Activated CD4-positive, alpha-beta memory T cell treated with anti-CD3 and anti-CD28 coated beads, Interleukin-2, amount 10 ng/mL, durations not matched to agents 7 days and 5 days (primary cell): ENCODE results near the gene BCL7A. TPM values are rescaled to one million over a fixed set of nuclear protein-coding genes. Genes with fewer than 3 reads are reported as not detected.

Source experiments
- CTCF ChIA-PET: fragments of 350-600 bp; sonication (Branson Sonifier 250); formaldehyde crosslinking; loops from one replicate; lab custom pipeline; 2021; ENCODE audit warnings: antibody characterized with exemption, inconsistent platforms; lab: Charles Lee
- POLR2A ChIA-PET: fragments of 350-600 bp; sonication (Branson Sonifier 250); formaldehyde crosslinking; loops from one replicate; lab custom pipeline; 2021; ENCODE audit warnings: antibody characterized with exemption; lab: Charles Lee
- DNase-seq: peaks from one replicate; pipeline ENCODE4 v3.0.0-alpha.2; 2020
- H3K27ac Mint-ChIP-seq: one replicate; pipeline ENCODE4 v1.8.0; 2021; ENCODE audit warnings: mild to moderate bottlenecking, mixed read lengths
- H3K27me3 Mint-ChIP-seq: one replicate; pipeline ENCODE4 v1.8.0; 2021; ENCODE audit warnings: mixed read lengths
- H3K36me3 Mint-ChIP-seq: one replicate; pipeline ENCODE4 v1.8.0; 2021; ENCODE audit warnings: low read depth, mixed read lengths
- H3K4me1 Mint-ChIP-seq: one replicate; pipeline ENCODE4 v1.8.0; 2021; ENCODE audit warnings: mixed read lengths
- H3K4me3 Mint-ChIP-seq: one replicate; pipeline ENCODE4 v1.8.0; 2021; ENCODE audit warnings: mild to moderate bottlenecking, mixed read lengths
- H3K9me3 Mint-ChIP-seq: one replicate; pipeline ENCODE4 v1.8.0; 2021; ENCODE audit warnings: mixed read lengths
- total RNA-seq, 2 experiments: library from RNA; stranded (reverse); gene quantifications; one replicate each; pipeline ENCODE4 v1.2.3, GENCODE V29; 2021

The BCL7A gene
- total RNA-seq, 2 experiments from 2014 or later = 3.7 to 4.2 TPM

- ChIA-PET POLR2A (no interaction called here), CTCF (interaction anchor here (1.0 kb wide), 1 partner anchor 59 kb away, joined by 5 read pairs; no protein-coding TSS in a partner anchor)
- peaks cover 13% of the 10 kb centered on the region for H3K4me1 Mint-ChIP-seq
- H3K4me3 Mint-ChIP-seq = no peak overlapping the region
- no peak overlapping the region for H3K27ac Mint-ChIP-seq
- H3K36me3 Mint-ChIP-seq = no peaks in the 10 kb centered on the region
- peaks cover 2% of the 10 kb centered on the region for H3K27me3 Mint-ChIP-seq
- peak; percentile 24 for DNase-seq
- H3K9me3 Mint-ChIP-seq = no peaks in the 10 kb centered on the region
These were observed 42.5 kb downstream of the BCL7A start for GRCh38 chr12:122064025-122064777.

- ChIA-PET CTCF (interaction anchor here (0.6 to 0.7 kb wide), 2 partner anchors 125 to 314 kb away, joined by 3 read pairs; no protein-coding TSS in a partner anchor), POLR2A (no interaction called here)
- Mint-ChIP-seq H3K4me1 (peaks cover 15% of the 10 kb centered on the region), H3K36me3 (no peaks in the 10 kb centered on the region), H3K27ac (no peak overlapping the region), H3K27me3 (peaks cover 2% of the 10 kb centered on the region), H3K9me3 (no peaks in the 10 kb centered on the region), H3K4me3 (no peak overlapping the region)
- DNase-seq = no peak
These were observed 43.3 kb downstream of the BCL7A start for GRCh38 chr12:122064780-122065588.

- H3K27me3 Mint-ChIP-seq = peaks cover 3% of the 10 kb centered on the region
These were observed 45.9 kb downstream of the BCL7A start for GRCh38 chr12:122067548-122067947.

DNA sequence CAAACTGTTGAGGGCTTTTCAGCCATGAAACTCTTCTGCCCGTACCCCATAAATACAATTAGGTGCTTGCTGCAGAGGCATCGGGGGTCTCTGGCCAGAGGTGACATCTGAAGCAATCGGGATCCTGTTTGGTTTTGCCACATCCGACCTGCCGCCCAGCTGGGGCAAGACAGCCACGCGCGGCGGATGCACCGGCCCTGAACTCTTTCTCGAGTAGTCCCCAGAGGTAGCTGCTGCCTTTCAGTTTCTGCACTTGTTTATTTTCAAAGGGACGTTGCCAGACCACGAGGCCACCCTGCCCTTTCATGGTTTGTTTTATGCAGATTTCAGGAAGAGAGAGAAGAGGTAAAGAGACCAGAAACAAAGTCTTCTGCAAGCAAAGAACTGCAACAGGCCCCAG lies 46.3 kb downstream of the BCL7A start:
- Mint-ChIP-seq H3K9me3 (no peaks in the 10 kb centered on the region), H3K36me3 (no peaks in the 10 kb centered on the region), H3K4me1 (peaks cover 15% of the 10 kb centered on the region), H3K27me3 (peaks cover 5% of the 10 kb centered on the region), H3K4me3 (peak overlapping the region; percentile 1), H3K27ac (peak overlapping the region; percentile 44)
- ChIA-PET POLR2A (interaction anchor here (0.9 to 2.0 kb wide), 3 partner anchors 10 to 20 kb away, joined by 3 to 9 read pairs (median 3); partner anchors contain the start of gene MLXIP), CTCF (interaction anchor here (0.6 to 3.6 kb wide), 4 partner anchors 13 to 52 kb away, joined by 3 to 14 read pairs (median 3); no protein-coding TSS in a partner anchor)
- DNase-seq = peak; percentile 59

More at GRCh38 chr12:122067548-122067947, 45.9 kb downstream of the BCL7A start:
- Mint-ChIP-seq H3K9me3 (no peaks in the 10 kb centered on the region), H3K36me3 (no peaks in the 10 kb centered on the region), H3K4me1 (peaks cover 15% of the 10 kb centered on the region), H3K4me3 (no peak overlapping the region), H3K27ac (peak overlapping the region; percentile 44)
- ChIA-PET CTCF (interaction anchor here (0.6 to 3.6 kb wide), 4 partner anchors 13 to 53 kb away, joined by 3 to 14 read pairs (median 3); no protein-coding TSS in a partner anchor), POLR2A (interaction anchor here (0.7 to 2.0 kb wide), 3 partner anchors 11 to 1151 kb away, joined by 3 to 9 read pairs (median 3); partner anchors contain the start of gene MLXIP)
- no peak for DNase-seq

GRCh38 chr12:122072031-122072970 lies 50.6 kb downstream of the BCL7A start:
- Mint-ChIP-seq H3K4me3 (no peak overlapping the region), H3K36me3 (no peaks in the 10 kb centered on the region), H3K27ac (no peak overlapping the region), H3K27me3 (peaks cover 2% of the 10 kb centered on the region), H3K4me1 (peaks cover 20% of the 10 kb centered on the region), H3K9me3 (no peaks in the 10 kb centered on the region)
- no peak for DNase-seq
- POLR2A ChIA-PET = no interaction called here
- CTCF ChIA-PET = no interaction called here

DNA sequence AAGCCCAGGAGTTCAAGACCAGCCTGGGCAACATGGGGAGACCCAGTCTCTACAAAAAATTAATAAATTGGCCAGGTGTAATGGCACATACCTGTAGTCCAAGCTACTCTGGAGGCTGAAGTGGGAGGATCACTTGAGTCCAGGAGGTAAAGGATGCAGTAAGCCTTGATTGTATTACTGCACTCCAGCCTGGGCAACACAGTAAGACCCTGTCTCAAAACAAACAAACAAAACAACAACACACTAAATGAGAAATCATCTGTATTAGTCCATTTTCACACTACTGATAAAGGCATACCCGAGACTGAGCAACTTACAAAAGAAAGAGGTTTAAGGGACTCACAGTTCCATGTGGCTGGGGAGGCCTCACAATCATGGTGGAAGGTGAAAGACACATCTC lies 52.1 kb downstream of the BCL7A start:
- H3K27me3 Mint-ChIP-seq = peaks cover 2% of the 10 kb centered on the region
- no peak overlapping the region for H3K27ac Mint-ChIP-seq
- H3K4me3 Mint-ChIP-seq = no peak overlapping the region
- H3K4me1 Mint-ChIP-seq = peaks cover 12% of the 10 kb centered on the region
- no peaks in the 10 kb centered on the region for H3K36me3 Mint-ChIP-seq
- ChIA-PET POLR2A (no interaction called here), CTCF (interaction anchor here (0.9 kb wide), 1 partner anchor 58 kb away, joined by 3 read pairs; no protein-coding TSS in a partner anchor)
- H3K9me3 Mint-ChIP-seq = no peaks in the 10 kb centered on the region
- no peak for DNase-seq

- ChIA-PET CTCF (no interaction called here), POLR2A (interaction anchor here (2.4 kb wide), 1 partner anchor 8 kb away, joined by 9 read pairs; no protein-coding TSS in a partner anchor)
- H3K4me1 Mint-ChIP-seq = peaks cover 32% of the 10 kb centered on the region
These were observed 55.2 kb downstream of the BCL7A start for GRCh38 chr12:122076743-122077495.

DNA sequence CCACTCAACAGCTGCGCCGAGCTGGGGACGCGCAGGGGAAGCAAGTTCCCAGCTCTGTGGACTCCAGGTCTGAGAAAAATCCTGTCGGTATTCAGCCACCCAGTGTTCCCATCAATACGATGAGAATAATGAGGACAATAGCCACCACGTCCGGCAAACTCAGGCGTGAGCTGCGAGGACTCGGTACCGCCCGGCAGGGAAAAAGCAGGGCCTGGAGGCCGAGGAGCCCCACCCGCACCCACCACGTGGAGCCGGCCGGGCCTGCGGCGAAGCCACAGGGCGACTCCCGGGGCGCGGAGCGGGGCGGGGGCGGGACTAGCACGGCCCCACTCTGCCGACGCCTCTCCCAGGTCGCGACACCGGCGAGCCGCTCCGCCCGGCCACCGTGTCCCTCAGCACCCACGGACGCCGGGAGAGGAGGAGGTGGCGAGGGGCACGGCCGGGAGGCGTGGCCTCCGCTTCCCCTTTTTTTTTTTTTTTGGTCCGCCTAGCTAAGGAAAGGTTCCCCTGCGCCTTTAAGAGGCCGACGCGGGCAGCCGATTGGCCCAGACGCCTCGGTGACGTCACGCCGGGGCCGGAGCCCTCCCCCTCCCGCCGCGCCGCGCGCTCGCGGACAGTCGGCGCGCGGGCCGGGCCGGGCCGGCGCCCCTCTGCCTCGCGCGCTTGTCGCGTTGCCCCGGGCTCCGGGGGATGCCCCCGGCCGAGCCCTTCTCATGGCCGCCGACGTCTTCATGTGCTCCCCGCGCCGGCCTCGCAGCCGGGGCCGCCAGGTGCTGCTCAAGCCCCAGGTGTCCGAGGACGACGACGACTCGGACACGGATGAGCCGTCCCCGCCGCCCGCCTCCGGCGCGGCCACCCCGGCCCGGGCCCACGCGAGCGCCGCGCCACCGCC lies 56.7 kb downstream of the BCL7A start, which contains the start of gene MLXIP:
MLXIP (plus strand) TSS at position 616 of the 892 bp plus-strand sequence; CDS start at position 714, 98 bp downstream.
- Mint-ChIP-seq H3K4me3 (peak within 1 kb of the TSS; percentile 91), H3K27me3 (no peaks in the 10 kb centered on the region), H3K9me3 (no peaks in the 10 kb centered on the region), H3K27ac (peak within 1 kb of the TSS; percentile 84), H3K36me3 (peaks cover 15% of the 10 kb centered on the region), H3K4me1 (peaks cover 47% of the 10 kb centered on the region)
- ChIA-PET POLR2A (interaction anchor here (0.6 to 2.4 kb wide), 7 partner anchors 10 to 1365 kb away, joined by 3 to 9 read pairs (median 4); partner anchors contain the start of genes MPHOSPH9 and MTRFR), CTCF (interaction anchor here (0.6 to 1.1 kb wide), 5 partner anchors 8 to 600 kb away, joined by 3 to 4 read pairs (median 3); no protein-coding TSS in a partner anchor)
- DNase-seq = peak; percentile 91

More at GRCh38 chr12:122076743-122077495, 55.2 kb downstream of the BCL7A start:
- peaks cover 2% of the 10 kb centered on the region for H3K27me3 Mint-ChIP-seq
- H3K9me3 Mint-ChIP-seq = no peaks in the 10 kb centered on the region
- H3K4me3 Mint-ChIP-seq = no peak overlapping the region
- peaks cover 6% of the 10 kb centered on the region for H3K36me3 Mint-ChIP-seq
- DNase-seq = no peak
- no peak overlapping the region for H3K27ac Mint-ChIP-seq

DNA sequence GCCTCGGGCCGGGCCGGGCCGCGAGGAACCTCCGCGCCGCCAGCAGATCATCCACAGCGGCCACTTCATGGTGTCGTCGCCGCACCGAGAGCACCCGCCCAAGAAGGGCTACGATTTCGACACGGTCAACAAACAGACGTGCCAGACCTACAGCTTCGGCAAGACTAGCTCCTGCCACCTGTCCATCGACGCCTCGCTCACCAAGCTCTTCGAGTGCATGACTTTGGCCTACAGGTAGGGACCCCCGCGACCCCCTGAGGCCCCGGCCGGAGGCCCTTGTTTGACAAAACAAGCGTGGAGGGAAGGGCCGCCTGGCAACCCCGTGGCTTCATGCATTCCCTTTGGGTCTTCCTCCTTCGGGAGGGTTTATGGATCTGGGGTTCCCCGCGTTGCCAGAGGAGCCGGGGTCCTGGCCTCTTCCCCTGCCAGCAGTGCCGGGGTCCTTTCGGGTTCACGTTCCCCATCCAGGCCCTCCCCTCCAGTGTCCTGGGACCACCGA lies 57.4 kb downstream of the BCL7A start:
- H3K36me3 Mint-ChIP-seq = peaks cover 22% of the 10 kb centered on the region
- CTCF ChIA-PET = interaction anchor here (1.0 to 1.1 kb wide), 4 partner anchors 9 to 277 kb away, joined by 3 to 4 read pairs (median 4); no protein-coding TSS in a partner anchor
- peak overlapping the region; percentile 91 for H3K4me3 Mint-ChIP-seq
- peaks cover 54% of the 10 kb centered on the region for H3K4me1 Mint-ChIP-seq
- H3K27ac Mint-ChIP-seq = peak overlapping the region; percentile 84
- DNase-seq = peak; percentile 37
- POLR2A ChIA-PET = interaction anchor here (2.0 to 2.9 kb wide), 3 partner anchors 9 to 17 kb away, joined by 9 to 10 read pairs (median 9); no protein-coding TSS in a partner anchor
- no peaks in the 10 kb centered on the region for H3K9me3 Mint-ChIP-seq
- no peaks in the 10 kb centered on the region for H3K27me3 Mint-ChIP-seq

GRCh38 chr12:122079532-122080081 lies 57.9 kb downstream of the BCL7A start:
- Mint-ChIP-seq H3K9me3 (no peaks in the 10 kb centered on the region), H3K36me3 (peaks cover 27% of the 10 kb centered on the region), H3K4me1 (peaks cover 56% of the 10 kb centered on the region), H3K4me3 (peak overlapping the region; percentile 91), H3K27ac (peak overlapping the region; percentile 84), H3K27me3 (no peaks in the 10 kb centered on the region)
- CTCF ChIA-PET = interaction anchor here (2.3 to 2.4 kb wide), 2 partner anchors 29 to 43 kb away, joined by 11 to 19 read pairs; no protein-coding TSS in a partner anchor
- DNase-seq = peak; percentile 24
- POLR2A ChIA-PET = interaction anchor here (0.9 to 2.9 kb wide), 5 partner anchors 9 to 25 kb away, joined by 4 to 10 read pairs (median 9); no protein-coding TSS in a partner anchor
